A549 (cell line): Measurements from ENCODE around the gene LONRF3.

Experiments
- BHLHE40 ChIP-seq: IDR thresholded peaks from 2 replicates; pipeline ENCODE4 v1.6.1; 2012; ENCODE audit warnings: low read depth, low read length, inconsistent platforms
- CBX2 ChIP-seq: fragments of 200-600 bp; sonication (generic); IDR thresholded peaks from 2 replicates; pipeline ENCODE4 v1.6.1; 2016; ENCODE audit warnings: low read depth, mild to moderate bottlenecking, borderline replicate concordance
- EP300 ChIP-seq, 2 experiments: fragments of >200 bp; sonication (Bioruptor Twin); formaldehyde crosslinking; IDR thresholded peaks; 2 replicates in 1 of 2; 3 replicates in 1 of 2; pipeline ENCODE4 v1.6.1; 2016 to 2017
- ESRRA ChIP-seq: fragments of 150-350 bp; IDR thresholded peaks from 2 replicates; pipeline ENCODE4 v1.6.1; 2014; ENCODE audit warnings: mild to moderate bottlenecking, low read length, borderline replicate concordance
- HMGXB4 ChIP-seq: fragments of 250-450 bp; sonication (Bioruptor Pico); IDR thresholded peaks from 2 replicates; pipeline ENCODE4 v1.5.0; 2021; ENCODE audit warnings: mild to moderate bottlenecking, moderate library complexity, borderline replicate concordance
- MAFK ChIP-seq: fragments of 450-650 bp; IDR thresholded peaks from 2 replicates; pipeline ENCODE4 v1.6.1; 2014; ENCODE audit not compliant: partially characterized antibody
- MAX ChIP-seq: IDR thresholded peaks from 2 replicates; pipeline ENCODE4 v1.6.1; 2012
- POLR2A ChIP-seq: IDR thresholded peaks from 2 replicates; pipeline ENCODE4 v1.6.1; 2012; ENCODE audit warnings: mild to moderate bottlenecking, low read length
- TF ChIP-seq, protein P1 (sequence below): fragments of >200 bp; sonication (Bioruptor Twin); formaldehyde crosslinking; IDR thresholded peaks from 3 replicates; pipeline ENCODE4 v1.5.1; 2016

DNA sequence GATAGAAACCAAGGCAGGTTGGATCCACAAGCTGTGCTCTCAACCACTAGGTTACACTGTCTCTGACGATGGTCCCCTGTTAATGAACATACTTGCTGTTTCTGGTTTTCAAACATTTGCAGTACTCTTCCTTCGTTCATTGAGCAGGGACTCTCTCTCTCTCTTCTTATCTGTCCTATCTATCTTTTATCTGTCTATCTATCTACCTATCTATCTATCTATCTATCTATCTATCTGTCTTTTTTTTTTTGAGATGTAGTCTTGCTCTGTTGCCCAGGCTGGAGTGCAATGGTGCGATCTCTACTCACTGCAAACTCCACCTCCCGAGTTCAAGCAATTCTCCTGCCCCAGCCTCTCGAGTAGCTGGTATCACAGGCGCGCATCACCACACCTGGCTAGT lies 89.0 kb downstream of the LONRF3 start:
- TF ChIP-seq BHLHE40: no peak
- no peak for TF ChIP-seq MAX
- TF ChIP-seq, protein P1, sequence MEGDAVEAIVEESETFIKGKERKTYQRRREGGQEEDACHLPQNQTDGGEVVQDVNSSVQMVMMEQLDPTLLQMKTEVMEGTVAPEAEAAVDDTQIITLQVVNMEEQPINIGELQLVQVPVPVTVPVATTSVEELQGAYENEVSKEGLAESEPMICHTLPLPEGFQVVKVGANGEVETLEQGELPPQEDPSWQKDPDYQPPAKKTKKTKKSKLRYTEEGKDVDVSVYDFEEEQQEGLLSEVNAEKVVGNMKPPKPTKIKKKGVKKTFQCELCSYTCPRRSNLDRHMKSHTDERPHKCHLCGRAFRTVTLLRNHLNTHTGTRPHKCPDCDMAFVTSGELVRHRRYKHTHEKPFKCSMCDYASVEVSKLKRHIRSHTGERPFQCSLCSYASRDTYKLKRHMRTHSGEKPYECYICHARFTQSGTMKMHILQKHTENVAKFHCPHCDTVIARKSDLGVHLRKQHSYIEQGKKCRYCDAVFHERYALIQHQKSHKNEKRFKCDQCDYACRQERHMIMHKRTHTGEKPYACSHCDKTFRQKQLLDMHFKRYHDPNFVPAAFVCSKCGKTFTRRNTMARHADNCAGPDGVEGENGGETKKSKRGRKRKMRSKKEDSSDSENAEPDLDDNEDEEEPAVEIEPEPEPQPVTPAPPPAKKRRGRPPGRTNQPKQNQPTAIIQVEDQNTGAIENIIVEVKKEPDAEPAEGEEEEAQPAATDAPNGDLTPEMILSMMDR: no peak
- TF ChIP-seq HMGXB4 (CRISPR knock-in tag): no peak
- TF ChIP-seq EP300 (IDR thresholded peaks at IDR 0.05): no peak
- no peak for TF ChIP-seq MAFK
- no peak for TF ChIP-seq POLR2A
- no peak for TF ChIP-seq CBX2
- TF ChIP-seq ESRRA: no peak
